Fibroblast of peridontal ligament (primary cell): ENCODE data around the gene CFAP58.

Experiments
- DNase-seq: peaks from one replicate; pipeline ENCODE4 v3.0.0-alpha.2; 2010; ENCODE audit errors: extremely low read depth

Gene CFAP58

DNA sequence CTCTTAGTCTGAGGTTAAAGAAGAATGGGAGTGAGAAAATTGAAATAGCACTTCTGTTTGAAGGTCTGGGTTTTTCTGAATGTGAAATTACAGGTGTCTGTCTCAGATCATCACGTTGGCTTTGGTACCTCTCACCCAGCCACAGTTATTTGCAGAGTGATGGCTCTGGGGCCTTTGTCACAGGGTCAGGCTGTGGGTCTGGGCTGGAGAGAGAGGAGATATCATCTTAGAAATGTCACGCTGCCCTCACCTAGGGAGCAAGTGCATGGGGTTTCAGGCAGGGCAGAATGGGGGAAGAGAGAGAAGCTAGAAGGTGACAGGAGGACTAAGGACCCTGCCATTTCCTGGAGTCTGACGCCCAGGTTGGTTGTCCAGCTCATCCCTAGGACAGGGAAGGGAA lies 127.2 kb downstream of the CFAP58 start:
- DNase-seq: no peak

- no peak for DNase-seq
These were observed 129.9 kb downstream of the CFAP58 start for GRCh38 chr10:104483582-104483981.

GRCh38 chr10:104485632-104486031 lies 132.0 kb downstream of the CFAP58 start:
- no peak for DNase-seq

GRCh38 chr10:104486803-104487202 lies 133.2 kb downstream of the CFAP58 start:
- DNase-seq: no peak

DNA sequence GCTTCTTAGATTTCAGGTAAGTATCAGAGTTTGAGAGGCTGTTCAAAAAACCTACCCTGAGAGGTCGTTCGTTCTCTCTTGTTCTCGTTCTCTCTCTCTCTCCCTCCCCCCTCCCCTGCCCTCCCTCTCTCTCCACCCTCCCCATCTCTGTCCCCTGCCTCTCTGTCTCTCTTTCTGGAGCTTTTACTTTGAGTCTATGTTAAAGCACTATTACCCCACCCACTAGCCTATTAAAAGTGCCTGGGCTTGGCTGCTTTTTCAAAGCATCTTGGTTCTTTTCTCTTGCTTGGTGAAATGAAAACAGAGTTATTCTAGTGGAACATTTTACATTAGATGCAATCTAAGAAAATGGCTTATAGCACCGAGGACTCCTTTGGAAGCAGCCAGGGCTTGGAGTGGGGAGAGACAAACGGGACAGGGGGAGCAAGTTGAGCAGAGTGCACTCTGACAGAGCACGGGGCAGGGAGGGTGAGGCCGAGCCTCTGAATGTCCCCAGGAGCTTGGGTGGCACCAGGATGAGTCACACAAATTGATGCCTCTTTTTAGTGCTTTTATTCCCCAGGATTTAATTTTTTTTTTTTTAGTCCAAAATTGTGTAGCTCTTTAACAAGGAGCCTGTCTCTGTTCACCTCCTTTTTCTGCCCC lies 134.3 kb downstream of the CFAP58 start:
- DNase-seq: no peak

DNA sequence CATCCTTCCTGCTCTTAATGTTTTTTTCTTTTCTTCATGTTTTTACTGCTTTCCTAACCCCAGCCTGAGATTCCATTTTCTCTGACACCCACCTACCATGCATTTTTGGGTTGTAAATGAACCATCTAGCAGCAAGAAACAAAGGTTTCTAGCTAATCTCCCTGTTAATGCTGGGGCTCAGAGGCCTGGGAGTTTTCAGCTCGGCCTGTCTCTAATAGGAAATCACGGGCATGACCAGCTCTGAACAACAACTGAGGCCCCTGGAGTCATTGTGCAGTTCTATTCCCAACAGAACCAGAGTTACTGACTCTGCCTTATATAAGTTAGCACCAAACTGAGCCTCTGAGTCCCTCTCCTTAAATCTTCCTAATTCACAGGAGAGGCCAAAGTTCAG lies 134.8 kb downstream of the CFAP58 start:
- DNase-seq: no peak

- DNase-seq: no peak
These were observed 138.8 kb downstream of the CFAP58 start for GRCh38 chr10:104492329-104492940.

DNA sequence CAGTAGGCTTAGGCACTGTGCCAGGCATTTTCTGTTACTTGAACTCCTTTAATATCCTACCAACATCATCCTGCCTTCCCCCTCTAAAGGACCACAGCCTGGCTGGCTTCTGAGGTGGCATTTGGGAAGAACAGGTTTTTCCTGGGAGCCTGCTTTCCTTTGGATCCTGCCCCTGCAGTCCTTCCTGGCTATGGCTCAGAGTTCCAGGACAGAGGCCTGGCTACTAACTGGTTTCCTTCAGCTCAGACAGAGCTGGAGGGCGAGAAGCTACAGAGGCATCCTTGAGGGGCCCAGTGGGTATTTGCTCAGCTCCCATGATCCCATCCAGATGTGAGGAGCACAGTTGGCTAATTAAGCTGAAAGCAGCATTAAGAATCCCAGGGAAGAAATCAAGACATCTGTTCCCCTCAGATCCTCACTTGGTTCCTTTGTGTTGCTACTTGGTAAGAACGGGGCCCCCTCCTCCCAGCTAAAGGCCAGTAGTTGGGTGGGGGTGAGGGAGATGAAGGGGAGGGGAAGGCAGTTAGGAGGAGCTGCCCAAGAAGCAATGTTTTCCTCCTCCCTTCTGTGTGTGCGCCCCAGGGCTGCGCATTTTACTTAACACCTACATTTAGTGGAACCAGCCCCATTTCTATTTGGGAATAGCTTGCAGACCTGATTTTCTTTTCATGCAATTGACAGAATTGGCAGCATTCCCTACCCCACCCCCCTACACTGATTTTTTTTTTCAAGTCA lies 144.9 kb downstream of the CFAP58 start:
- no peak for DNase-seq

GRCh38 chr10:104501449-104501848 lies 147.8 kb downstream of the CFAP58 start:
- DNase-seq: no peak

GRCh38 chr10:104501864-104502579 lies 148.4 kb downstream of the CFAP58 start:
- no peak for DNase-seq

GRCh38 chr10:104502907-104503306 lies 149.3 kb downstream of the CFAP58 start:
- no peak for DNase-seq
